Measurements from ENCODE around the gene HMMR.
"Not testable (repeated sequence)": the region's sequence is repeated elsewhere in the genome, so short reads cannot be mapped to it uniquely, and the experiment has no call there.

HMMR gene

DNA sequence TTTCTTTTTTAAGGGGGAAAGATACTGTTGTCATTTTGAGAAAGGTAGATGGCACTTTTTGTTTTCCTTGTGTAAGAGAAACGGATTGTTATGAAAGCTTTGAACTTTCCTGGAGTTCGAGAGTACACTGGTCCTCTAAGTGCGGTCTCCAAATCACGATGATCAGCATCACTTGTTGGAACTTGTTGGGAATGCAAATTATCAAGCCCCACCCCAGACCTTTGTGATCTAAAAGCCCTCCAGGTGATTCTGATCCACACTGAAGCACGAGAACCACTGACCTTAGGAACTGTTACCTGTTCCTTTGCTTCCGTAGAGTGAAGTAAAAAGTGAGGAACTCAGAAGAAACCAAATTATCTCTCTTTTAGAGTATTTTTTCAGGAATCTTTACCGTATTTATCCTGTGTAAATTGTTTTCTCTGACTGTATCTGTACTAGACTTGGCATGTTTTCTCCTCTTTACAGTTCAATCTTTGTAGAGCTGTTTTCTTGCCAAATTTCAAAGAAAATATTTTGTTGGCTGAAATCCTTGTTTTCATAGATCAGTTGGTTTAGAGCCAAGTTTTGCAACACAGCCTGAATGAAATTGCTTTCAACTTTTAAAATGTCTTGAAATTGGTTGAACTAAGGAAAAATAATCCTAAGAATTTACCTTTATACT is 49.0 kb downstream of the HMMR start:
- DNase-seq = no peak

GRCh38 chr5:163512526-163512925 is 52.1 kb downstream of the HMMR start:
- no peak for DNase-seq

DNA sequence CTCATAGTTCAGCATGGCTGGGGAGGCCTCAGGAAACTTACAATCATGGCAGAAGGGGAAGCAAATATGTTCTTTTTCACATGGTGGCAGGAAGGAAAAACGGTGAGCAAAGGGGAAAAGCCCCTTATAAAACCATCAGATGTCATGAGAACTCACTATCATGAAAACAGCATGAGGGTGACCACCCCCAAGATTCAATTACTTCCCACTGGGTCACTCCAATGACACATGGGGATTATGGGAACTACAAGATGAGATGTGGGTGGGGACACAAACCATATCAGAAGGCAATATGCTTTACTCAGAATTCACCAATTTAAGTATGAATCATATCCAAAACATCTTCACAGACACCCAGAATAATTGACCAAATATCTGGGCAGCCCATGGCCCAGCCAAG is 64.7 kb downstream of the HMMR start:
- DNase-seq = no peak

DNA sequence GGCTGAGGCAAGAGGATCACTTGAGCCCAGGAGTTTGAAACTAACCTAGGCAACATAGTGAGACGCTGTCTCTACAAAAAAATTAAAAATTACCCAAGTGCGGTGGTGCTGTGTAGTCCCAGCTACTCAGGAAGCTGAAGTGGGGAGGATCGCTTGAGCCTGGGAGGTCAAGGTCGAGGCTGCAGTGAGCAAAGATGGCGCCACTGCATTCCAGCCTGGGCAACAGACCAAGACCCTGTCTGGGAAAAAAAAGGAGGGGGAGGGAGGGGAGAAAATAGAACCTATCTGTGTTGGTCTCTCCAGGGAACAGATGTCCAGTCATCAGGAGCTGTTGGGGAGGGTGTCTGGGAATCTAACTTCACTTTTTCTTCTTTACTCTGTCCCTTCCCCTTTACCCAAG is 69.3 kb downstream of the HMMR start:
- no peak for DNase-seq

DNA sequence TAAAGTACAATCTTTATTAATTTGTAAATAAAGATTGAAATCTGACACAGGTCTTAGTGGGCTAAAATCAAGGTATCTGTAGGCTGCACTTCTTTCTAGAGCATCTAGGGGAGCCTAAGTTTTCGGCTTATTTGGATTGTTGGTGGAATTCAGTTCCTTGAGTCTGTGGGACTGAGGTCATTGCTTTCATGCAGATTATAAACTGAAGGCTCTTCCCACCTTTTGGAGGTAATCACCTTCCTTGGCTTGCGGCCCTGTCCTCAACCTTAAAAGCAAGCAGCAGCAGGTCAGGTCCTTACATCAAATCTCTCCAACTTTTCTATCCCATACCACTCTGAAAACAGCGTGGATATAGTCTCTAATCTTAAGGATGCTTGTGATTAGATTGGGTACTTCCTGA is 70.8 kb downstream of the HMMR start:
- no peak for DNase-seq

DNA sequence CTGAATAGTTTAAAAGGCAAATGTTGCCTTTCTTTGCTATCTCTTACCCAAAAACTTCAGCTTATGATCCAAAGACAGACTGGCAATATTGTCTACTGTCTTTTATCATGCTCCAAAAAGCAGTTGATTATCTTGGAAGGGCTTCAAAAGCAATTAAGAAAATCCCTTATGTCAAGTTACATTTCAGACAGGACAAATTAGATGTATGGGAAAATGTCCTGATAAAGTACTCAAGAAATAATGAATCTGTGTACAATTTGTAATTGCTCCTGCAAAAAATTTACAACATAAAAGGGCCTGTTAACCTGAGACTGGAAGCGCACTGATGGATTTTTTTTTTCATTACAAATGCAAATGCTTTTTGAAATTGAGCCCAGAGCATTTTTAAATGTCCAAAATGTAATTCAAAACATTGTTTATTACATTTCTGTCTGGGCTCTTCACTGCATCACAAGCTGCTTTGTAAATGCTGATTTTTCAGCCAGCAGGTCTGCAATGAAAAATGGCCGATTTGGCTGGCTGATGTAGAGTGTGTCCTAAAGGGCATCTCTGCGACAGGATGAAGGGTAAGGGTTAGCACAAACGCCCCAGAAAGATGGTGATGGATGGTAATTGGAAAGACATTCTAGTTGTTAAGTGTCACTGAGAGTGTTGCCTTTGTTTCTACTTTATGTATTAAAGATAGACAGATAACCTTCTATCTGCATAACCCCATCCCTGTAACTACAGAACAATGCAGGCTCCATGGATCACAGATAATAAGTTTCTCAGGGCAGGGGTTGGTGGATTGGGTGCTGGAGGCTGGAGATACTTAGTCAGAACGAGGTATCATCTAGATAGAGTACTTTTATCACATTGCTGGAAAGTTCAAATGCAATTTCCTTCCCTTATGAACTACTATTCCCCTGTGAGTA is 72.0 kb downstream of the HMMR start:
- no peak for DNase-seq

DNA sequence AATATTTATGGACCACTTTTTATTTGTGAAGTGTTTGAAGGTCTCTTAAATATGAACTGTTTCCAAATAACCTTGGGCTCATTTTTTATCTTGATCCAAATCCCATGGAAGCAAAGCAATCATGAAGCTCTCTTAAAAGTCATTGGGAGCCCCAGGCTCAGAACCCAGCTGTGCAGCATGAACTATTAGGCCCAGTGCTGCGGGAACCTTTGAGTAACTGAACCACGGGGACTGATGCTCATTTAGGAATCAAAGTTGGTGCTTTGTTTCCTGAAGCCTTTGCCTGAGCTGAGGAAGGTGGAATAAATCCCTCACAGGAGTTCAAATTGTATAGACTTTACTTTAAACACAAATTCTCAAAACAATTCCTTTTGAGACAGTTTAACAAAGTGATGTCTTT is 72.8 kb downstream of the HMMR start:
- no peak for DNase-seq

DNA sequence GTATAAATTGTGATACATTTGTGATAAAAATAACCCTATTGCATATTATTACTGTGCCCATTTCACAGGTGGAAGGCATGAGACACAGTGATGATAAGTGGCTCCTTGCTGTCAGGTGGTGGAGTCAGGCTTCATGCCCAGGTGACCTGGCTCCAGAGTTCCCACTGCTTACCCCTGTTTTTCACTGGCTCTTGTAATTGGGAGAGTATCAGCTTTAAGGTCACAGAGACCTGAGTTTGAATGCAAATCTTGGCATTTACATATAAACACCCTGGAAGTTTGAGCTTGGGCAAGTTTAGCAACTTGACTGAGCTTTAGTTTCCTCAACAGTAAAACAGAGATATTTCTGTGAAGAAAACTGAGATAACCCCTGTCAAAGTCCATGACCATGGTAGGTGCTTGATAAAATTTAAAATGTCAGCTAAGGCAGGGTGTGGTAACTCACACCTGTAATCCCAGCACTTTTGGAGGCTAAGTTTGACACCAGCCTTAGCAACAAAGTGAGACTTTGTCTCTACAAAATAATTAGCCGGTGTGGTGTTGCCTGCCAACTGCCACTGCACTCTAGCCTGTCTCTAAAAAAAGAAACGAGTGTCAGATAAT is 74.2 kb downstream of the HMMR start:
- no peak for DNase-seq

DNA sequence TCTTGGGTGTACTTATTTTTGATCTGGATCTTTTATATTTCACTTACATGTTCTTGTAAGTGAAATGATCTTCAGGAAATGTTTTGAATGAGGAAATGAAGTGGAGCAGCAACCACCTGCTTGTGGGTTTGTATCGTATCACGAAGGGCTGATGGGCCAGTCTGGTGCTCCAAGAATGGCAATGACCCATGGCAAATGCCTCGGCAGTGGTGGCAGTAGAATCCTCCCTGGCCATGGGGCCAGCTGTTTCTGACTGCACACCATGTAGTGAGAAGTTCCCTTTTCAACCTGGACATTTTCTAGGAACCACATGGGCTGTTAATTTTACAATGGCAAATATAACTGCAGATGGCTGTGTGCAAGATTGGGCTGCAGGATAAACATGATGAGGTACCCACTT is 74.9 kb downstream of the HMMR start:
- no peak for DNase-seq

DNA sequence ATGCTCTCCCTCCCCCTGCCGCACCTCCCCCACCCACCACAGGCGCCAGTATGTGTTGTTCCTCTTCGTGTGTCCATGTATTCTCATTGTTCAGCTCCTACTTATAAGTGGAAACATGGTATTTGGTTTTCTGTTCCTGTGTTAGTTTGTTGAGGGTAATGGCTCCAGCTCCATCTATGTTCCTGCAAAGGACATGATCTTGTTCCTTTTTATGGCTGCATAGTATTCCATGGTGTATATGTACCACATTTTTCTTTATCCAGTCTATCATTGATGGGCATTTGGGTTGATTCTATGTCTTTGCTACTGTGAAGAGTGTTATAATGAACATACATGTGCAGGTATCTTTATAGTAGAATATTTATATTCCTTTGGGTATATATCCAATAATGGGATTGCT is 76.0 kb downstream of the HMMR start:
- DNase-seq = not testable (repeated sequence)

GRCh38 chr5:163540696-163541095 is 80.3 kb downstream of the HMMR start:
- no peak for DNase-seq
